NAMALWA (cell line): ENCODE measurements around the gene FURIN.

ENCODE experiments used
- DNase-seq: peaks from one replicate; pipeline ENCODE4 v3.0.0-alpha.2; 2015; ENCODE audit warnings: low spot score

Gene FURIN

DNA sequence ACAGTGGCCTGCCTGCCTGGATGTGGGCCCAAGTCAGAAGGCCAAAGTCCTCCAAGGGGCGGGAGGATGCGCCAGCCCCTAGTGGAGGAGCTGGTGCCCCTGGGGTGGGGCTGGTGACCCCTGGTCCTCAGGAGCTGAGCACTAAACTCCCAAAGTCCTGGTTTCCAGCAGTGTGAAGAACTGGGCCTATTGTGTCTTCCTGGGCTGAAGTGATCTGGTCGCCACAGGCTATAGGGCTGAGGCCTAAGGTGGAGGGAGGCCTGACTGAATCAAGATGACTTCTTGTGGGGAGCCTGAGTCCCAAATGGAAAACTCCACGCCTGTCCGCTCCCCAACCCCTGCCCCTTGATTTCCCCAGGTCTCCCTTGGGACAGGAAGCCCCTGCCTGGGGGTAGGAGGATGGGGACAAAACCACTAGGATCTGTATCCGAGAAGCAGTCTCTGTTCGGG, 15.2 kb downstream of the FURIN start:
- no peak for DNase-seq

DNA sequence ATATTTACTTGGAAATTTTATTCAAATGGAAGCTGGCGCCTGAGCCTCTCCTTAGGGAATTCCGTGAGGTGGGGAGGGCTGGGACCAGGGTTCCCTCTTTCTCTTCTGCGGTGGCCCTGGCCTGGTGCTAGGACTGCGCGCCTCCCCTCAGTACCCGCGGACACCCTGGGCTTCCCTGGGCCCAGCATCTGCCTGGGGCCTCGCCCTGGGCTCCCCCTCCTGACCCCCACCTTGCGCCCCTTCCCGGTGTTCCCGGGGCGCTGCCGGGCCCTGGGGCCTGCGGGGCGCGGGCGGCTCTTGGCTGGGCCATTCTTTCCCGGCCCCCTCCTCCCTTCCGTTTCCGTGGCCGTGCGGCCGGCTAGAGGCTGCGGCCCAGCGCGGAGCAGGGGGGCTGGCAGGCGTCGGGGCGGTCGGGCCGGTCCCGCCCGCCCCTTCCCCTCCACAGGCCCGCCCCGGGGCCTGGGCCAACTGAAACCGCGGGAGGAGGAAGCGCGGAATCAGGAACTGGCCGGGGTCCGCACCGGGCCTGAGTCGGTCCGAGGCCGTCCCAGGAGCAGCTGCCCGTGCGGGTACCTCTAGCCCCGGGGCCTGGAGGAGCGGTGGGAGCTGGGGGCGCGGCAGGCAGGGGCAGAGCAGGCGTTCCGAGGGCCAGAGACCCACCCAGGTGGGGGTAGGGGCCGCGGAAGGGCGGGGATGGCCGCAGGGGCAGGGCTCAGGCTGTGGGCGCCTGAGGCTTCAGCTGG, 15.8 kb downstream of the FURIN start, which contains the start of gene FES:
Gene FES, plus strand, starts transcription at position 529 of the 743 bp plus-strand sequence. CDS start 542 bp downstream, outside the sequence.
- DNase-seq = no peak

GRCh38 chr15:90884719-90885431, 16.5 kb downstream of the FURIN start:
- DNase-seq = no peak

DNA sequence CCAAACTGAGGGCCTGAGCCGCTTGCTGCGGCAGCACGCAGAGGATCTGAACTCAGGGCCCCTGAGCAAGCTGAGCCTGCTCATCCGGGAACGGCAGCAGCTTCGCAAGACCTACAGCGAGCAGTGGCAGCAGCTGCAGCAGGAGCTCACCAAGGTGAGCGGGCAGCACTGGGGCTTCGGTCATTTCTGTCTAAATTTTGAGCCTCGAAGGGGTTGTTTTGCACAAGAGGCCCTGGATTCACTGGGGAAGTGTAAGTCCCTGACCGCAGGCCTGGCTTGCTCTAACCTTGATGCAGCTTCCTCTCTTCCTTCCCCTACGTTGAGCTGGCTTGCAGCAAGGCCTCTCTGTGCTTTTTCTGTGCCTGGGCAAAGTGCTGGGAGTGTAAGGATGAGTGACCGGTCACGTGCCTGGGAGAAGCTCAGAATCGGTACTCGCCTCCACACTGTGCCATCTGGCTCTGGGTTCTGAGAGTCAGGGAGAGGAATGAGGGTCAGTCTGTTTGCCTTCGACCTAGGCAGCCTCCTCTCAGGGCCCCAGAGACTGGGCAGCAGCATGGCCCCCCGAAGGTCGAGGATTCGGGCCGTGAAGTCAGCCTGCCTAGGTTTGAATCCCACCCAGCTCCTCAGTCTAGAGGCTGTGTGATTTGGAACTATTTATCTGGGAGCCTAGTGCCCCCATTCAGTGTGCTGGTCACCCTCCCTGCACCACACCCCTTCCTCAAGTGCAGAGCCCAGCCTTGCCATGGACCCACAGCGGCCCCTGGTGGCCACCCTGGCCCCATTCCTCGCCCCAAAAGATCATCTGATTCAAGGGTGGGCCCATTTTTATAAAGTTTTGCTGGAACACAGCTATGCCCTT, 17.3 kb downstream of the FURIN start:
- peak; percentile 80 for DNase-seq

- no peak for DNase-seq
Measured at GRCh38 chr15:90886291-90886614, 17.9 kb downstream of the FURIN start.

GRCh38 chr15:90887037-90887481, 18.7 kb downstream of the FURIN start:
- DNase-seq = no peak

DNA sequence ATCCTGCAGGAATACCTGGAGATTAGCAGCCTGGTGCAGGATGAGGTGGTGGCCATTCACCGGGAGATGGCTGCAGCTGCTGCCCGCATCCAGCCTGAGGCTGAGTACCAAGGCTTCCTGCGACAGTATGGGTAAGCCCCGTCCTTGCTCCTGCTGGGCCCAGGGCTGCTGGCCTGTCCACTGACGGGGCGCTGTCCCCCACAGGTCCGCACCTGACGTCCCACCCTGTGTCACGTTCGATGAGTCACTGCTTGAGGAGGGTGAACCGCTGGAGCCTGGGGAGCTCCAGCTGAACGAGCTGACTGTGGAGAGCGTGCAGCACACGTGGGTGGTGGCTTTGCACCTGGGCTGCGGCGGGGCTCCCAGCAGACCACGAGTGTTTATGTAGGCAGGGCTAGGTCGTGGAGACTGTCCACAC, 20.9 kb downstream of the FURIN start:
- peak; percentile 32 for DNase-seq

DNA sequence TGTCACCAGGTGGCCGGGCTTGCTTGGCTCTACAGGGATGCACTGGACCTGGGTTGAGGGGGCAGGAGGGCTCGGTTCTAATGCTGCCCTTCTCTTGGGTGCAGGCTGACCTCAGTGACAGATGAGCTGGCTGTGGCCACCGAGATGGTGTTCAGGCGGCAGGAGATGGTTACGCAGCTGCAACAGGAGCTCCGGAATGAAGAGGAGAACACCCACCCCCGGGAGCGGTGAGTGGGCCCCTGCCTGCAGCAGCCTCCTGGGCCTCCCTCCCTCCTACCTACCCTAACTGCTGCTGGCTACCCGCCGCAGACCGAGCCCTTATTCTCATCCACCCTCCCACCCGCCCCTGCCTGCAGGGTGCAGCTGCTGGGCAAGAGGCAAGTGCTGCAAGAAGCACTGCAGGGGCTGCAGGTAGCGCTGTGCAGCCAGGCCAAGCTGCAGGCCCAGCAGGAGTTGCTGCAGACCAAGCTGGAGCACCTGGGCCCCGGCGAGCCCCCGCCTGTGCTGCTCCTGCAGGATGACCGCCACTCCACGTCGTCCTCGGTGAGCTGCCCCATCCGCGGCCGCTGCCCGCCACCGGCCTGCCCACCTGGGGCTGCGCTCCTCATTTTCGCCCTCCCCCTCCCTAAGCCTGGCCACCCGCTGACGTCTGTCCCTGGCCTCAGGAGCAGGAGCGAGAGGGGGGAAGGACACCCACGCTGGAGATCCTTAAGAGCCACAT, 21.5 kb downstream of the FURIN start:
- no peak for DNase-seq

DNA sequence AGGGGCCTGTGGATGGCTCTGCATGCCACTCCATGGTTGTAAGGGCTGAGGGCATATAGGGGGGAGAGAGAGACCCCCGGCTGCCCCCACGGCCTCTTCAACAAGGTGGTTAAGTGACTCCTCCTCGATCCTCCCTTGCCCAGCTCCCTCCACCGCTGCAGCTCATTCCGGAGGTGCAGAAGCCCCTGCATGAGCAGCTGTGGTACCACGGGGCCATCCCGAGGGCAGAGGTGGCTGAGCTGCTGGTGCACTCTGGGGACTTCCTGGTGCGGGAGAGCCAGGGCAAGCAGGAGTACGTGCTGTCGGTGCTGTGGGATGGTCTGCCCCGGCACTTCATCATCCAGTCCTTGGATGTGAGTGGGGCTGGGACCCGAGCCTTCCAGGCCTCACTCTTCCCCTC, 22.5 kb downstream of the FURIN start:
- no peak for DNase-seq

GRCh38 chr15:90891346-90891949, 23.1 kb downstream of the FURIN start:
- no peak for DNase-seq

DNA sequence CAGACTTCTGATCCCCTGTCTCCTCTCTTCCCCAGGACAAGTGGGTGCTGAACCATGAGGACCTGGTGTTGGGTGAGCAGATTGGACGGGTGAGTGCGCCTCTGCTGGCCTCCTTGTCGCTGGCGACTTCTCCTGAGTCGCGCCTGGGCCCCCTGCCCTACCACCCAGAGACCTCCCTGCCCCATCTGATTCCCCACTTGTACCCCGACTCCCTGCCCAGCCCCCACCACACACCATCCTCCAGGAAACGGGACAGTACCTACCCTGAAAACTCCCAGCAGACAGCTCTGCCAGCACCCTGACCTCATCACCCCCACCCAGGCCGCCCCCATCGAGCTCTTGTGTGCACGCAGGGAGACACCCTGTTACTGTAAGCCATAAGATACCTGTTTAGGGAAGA, 23.6 kb downstream of the FURIN start:
- no peak for DNase-seq

- no peak for DNase-seq
Measured at GRCh38 chr15:90892498-90893174, 24.2 kb downstream of the FURIN start.

- peak; percentile 66 for DNase-seq
Measured at GRCh38 chr15:90893175-90894090, 25.0 kb downstream of the FURIN start.

GRCh38 chr15:90895571-90896117, 27.3 kb downstream of the FURIN start:
- no peak for DNase-seq

GRCh38 chr15:90897131-90897655, 28.8 kb downstream of the FURIN start:
- DNase-seq = peak; percentile 50

- DNase-seq = no peak
Measured at GRCh38 chr15:90901175-90902039, 33.0 kb downstream of the FURIN start.

GRCh38 chr15:90902040-90902839, 33.9 kb downstream of the FURIN start:
- peak; percentile 70 for DNase-seq
